Measurements from ENCODE around the gene FLNB.

- TF ChIP-seq SMC3 (conservative IDR thresholded peaks at IDR 0.05; ENCODE audit: poor library complexity), result no peak
- TF ChIP-seq CTCF (IDR thresholded peaks at IDR 0.05; ENCODE audit: poor library complexity, severe bottlenecking), result no peak
- no peak for TF ChIP-seq EP300 (conservative IDR thresholded peaks at IDR 0.05; ENCODE audit: poor library complexity, severe bottlenecking)
Measured at GRCh38 chr3:58180099-58180880, 172.1 kb downstream of the FLNB start.
